ENCODE results near the gene EXD3. TPM values are rescaled to one million over a fixed set of nuclear protein-coding genes. Genes with fewer than 3 reads are reported as not detected.

Gene EXD3
- total RNA-seq, 1 donor from 2014 or later: 19.5 TPM

- no peak overlapping the region for H3K4me3 Mint-ChIP-seq
- H3K4me1 Mint-ChIP-seq (ENCODE audit: unreplicated experiment): no peaks in the 10 kb centered on the region
- no peak for DNase-seq (ENCODE audit: extremely low spot score, unreplicated experiment)
- no peak overlapping the region for H3K27ac Mint-ChIP-seq
- H3K9me3 Mint-ChIP-seq: no peaks in the 10 kb centered on the region
- no peaks in the 10 kb centered on the region for H3K27me3 Mint-ChIP-seq
- H3K36me3 Mint-ChIP-seq: peaks cover 8% of the 10 kb centered on the region
- TF ChIP-seq CTCF (conservative IDR thresholded peaks at IDR 0.05): no peak
These were observed 17.3 kb downstream of the EXD3 start for GRCh38 chr9:137405677-137406081.

GRCh38 chr9:137404961-137405567 lies 17.9 kb downstream of the EXD3 start:
- Mint-ChIP-seq H3K4me3 (no peak overlapping the region), H3K9me3 (no peaks in the 10 kb centered on the region), H3K27ac (no peak overlapping the region), H3K4me1 (ENCODE audit: unreplicated experiment) (no peaks in the 10 kb centered on the region), H3K27me3 (no peaks in the 10 kb centered on the region), H3K36me3 (peaks cover 8% of the 10 kb centered on the region)
- no peak for DNase-seq (ENCODE audit: extremely low spot score, unreplicated experiment)
- TF ChIP-seq CTCF (conservative IDR thresholded peaks at IDR 0.05): no peak

GRCh38 chr9:137403269-137403668 lies 19.7 kb downstream of the EXD3 start:
- Mint-ChIP-seq H3K27ac (no peak overlapping the region), H3K4me3 (no peak overlapping the region), H3K9me3 (no peaks in the 10 kb centered on the region), H3K27me3 (no peaks in the 10 kb centered on the region), H3K36me3 (peaks cover 13% of the 10 kb centered on the region), H3K4me1 (ENCODE audit: unreplicated experiment) (peaks cover 4% of the 10 kb centered on the region)
- no peak for TF ChIP-seq CTCF (conservative IDR thresholded peaks at IDR 0.05)
- no peak for DNase-seq (ENCODE audit: extremely low spot score, unreplicated experiment)

- Mint-ChIP-seq H3K27ac (no peak overlapping the region), H3K9me3 (no peaks in the 10 kb centered on the region), H3K27me3 (no peaks in the 10 kb centered on the region), H3K4me3 (no peak overlapping the region), H3K4me1 (ENCODE audit: unreplicated experiment) (peaks cover 4% of the 10 kb centered on the region), H3K36me3 (peaks cover 16% of the 10 kb centered on the region)
- DNase-seq (ENCODE audit: extremely low spot score, unreplicated experiment): no peak
- TF ChIP-seq CTCF (conservative IDR thresholded peaks at IDR 0.05): no peak
These were observed 20.2 kb downstream of the EXD3 start for GRCh38 chr9:137402746-137403145.

- Mint-ChIP-seq H3K27me3 (no peaks in the 10 kb centered on the region), H3K4me1 (ENCODE audit: unreplicated experiment) (peaks cover 4% of the 10 kb centered on the region), H3K9me3 (no peaks in the 10 kb centered on the region), H3K36me3 (peaks cover 23% of the 10 kb centered on the region), H3K4me3 (no peak overlapping the region), H3K27ac (no peak overlapping the region)
- TF ChIP-seq CTCF (conservative IDR thresholded peaks at IDR 0.05): no peak
- no peak for DNase-seq (ENCODE audit: extremely low spot score, unreplicated experiment)
These were observed 24.1 kb downstream of the EXD3 start for GRCh38 chr9:137398561-137399468.
